ENCODE results near the gene CAMTA1. TPM values are rescaled to one million over a fixed set of nuclear protein-coding genes. Genes with fewer than 3 reads are reported as not detected.

CAMTA1 gene
- polyA plus RNA-seq, 1 donor (not counting 4 experiments of a cell fraction or from before 2014, with no cell fraction given): 51.4 TPM

DNA sequence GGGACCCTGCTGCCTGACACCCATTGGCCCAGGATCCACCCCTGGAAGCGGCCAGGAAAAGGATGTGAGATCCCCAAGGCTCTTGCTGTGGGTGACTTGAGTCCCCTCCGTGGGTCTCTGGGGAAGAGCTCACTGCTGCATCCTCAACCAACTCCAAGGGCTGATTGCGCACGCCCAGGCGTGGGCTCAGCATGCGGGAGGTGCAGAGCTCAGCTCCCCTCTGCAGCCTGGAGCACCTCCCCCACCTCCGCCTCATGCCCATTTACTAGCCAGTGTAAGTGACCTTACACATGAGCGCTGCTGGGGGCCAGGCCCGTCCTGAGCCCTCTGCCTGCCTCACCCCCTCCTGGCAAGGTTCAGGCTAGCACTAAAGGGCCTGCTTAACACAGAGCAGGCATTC, 847.4 kb downstream of the CAMTA1 start:
- Histone ChIP-seq H4K20me1 (ENCODE audit: control insufficient read depth, extremely low read depth, insufficient read depth, low read length) (no peaks in the 10 kb centered on the region), H3K36me3 (ENCODE audit: control insufficient read depth in 2 of 2, extremely low read depth in 1 of 2, insufficient read depth in 2 of 2, low read length in 2 of 2) (no peaks in the 10 kb centered on the region), H3K79me2 (ENCODE audit: control insufficient read depth, insufficient read depth, low read length) (no peaks in the 10 kb centered on the region), H3K4me3 (ENCODE audit: control insufficient read depth in 2 of 3, extremely low read depth in 1 of 3, insufficient read depth in 2 of 3, low read depth in 1 of 3, low read length in 3 of 3) (no peak overlapping the region), H3K4me2 (ENCODE audit: control insufficient read depth, extremely low read depth, insufficient read depth, low read depth, low read length) (no peak overlapping the region), H2AFZ (ENCODE audit: control insufficient read depth, low read length) (no peak overlapping the region), H3K27me3 (ENCODE audit: control insufficient read depth, extremely low read depth, insufficient read depth, low read length) (peaks cover 25% of the 10 kb centered on the region), H3K9me3 (ENCODE audit: control insufficient read depth, low read depth, low read length) (no peaks in the 10 kb centered on the region), H3K4me1 (ENCODE audit: control insufficient read depth, extremely low read depth, insufficient read depth, low read length) (no peaks in the 10 kb centered on the region), H3K9me1 (ENCODE audit: control insufficient read depth, extremely low read depth, insufficient read depth, low read length) (no peaks in the 10 kb centered on the region), H3K9ac (ENCODE audit: control insufficient read depth, extremely low read depth, insufficient read depth, low read length) (no peak overlapping the region), H3K27ac (ENCODE audit: control insufficient read depth, insufficient read depth, low read length) (no peak overlapping the region)
- TF ChIP-seq, protein P1, sequence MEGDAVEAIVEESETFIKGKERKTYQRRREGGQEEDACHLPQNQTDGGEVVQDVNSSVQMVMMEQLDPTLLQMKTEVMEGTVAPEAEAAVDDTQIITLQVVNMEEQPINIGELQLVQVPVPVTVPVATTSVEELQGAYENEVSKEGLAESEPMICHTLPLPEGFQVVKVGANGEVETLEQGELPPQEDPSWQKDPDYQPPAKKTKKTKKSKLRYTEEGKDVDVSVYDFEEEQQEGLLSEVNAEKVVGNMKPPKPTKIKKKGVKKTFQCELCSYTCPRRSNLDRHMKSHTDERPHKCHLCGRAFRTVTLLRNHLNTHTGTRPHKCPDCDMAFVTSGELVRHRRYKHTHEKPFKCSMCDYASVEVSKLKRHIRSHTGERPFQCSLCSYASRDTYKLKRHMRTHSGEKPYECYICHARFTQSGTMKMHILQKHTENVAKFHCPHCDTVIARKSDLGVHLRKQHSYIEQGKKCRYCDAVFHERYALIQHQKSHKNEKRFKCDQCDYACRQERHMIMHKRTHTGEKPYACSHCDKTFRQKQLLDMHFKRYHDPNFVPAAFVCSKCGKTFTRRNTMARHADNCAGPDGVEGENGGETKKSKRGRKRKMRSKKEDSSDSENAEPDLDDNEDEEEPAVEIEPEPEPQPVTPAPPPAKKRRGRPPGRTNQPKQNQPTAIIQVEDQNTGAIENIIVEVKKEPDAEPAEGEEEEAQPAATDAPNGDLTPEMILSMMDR (optimal IDR thresholded peaks at IDR 0.05 in 1 of 3, IDR thresholded peaks at IDR 0.05 in 1 of 3, conservative IDR thresholded peaks at IDR 0.05 in 1 of 3; ENCODE audit: extremely low read depth in 1 of 3, insufficient read depth in 2 of 3, low read length in 3 of 3): no peak
- TF ChIP-seq EZH2 (IDR thresholded peaks at IDR 0.05; ENCODE audit: low read length): no peak
- dilution Hi-C loops (cut with MboI; ENCODE audit: extremely low pct_ligation_motif_present, low sequenced_read_pairs): no loop called here
- FAIRE-seq (no peak), DNase-seq (ENCODE audit: low read depth, low spot score) (no peak)

DNA sequence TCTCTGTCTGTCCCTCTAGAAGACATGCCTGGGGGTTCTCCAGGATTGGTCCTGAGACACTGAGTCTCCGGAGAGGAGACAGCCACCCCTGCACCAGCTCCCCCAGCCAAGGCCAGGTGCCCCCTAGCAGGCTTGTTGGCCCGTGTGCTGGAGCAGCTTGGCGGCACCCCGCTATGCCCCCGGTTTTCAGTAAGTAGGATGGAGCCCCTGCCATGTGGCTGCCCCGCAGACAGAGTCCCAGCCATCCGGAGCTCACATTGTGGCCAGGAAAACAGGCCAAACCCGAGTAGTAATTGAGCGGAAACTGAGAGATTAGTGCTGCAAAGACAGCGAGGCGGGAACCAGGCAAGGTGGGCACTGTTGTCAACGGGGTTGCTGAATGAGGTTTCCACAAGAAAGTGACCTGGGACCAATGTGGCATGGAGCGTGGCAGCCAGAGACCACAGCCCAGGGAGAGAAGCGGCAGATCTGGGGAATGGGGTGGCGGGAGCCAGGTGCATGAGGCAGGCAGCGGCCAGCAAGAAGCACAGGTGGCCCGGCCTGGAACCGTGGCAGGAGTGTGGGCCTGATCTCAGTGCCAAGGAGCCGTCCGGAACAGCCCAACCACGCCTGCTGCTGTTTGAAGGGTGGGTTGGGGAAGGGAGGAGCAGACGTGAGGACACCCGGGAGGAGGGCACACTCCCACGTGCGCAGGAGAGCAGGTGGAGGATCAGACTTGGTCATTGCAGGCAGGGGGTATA, 848.4 kb downstream of the CAMTA1 start:
- Histone ChIP-seq H3K27me3 (ENCODE audit: control insufficient read depth, extremely low read depth, insufficient read depth, low read length) (peaks cover 18% of the 10 kb centered on the region), H3K4me2 (ENCODE audit: control insufficient read depth, extremely low read depth, insufficient read depth, low read depth, low read length) (no peak overlapping the region), H3K9me3 (ENCODE audit: control insufficient read depth, low read depth, low read length) (no peaks in the 10 kb centered on the region), H3K4me1 (ENCODE audit: control insufficient read depth, extremely low read depth, insufficient read depth, low read length) (no peaks in the 10 kb centered on the region), H3K4me3 (ENCODE audit: control insufficient read depth in 2 of 3, extremely low read depth in 1 of 3, insufficient read depth in 2 of 3, low read depth in 1 of 3, low read length in 3 of 3) (no peak overlapping the region), H3K9me1 (ENCODE audit: control insufficient read depth, extremely low read depth, insufficient read depth, low read length) (no peaks in the 10 kb centered on the region), H3K36me3 (ENCODE audit: control insufficient read depth in 2 of 2, extremely low read depth in 1 of 2, insufficient read depth in 2 of 2, low read length in 2 of 2) (no peaks in the 10 kb centered on the region), H2AFZ (ENCODE audit: control insufficient read depth, low read length) (no peak overlapping the region), H4K20me1 (ENCODE audit: control insufficient read depth, extremely low read depth, insufficient read depth, low read length) (no peaks in the 10 kb centered on the region), H3K9ac (ENCODE audit: control insufficient read depth, extremely low read depth, insufficient read depth, low read length) (no peak overlapping the region), H3K79me2 (ENCODE audit: control insufficient read depth, insufficient read depth, low read length) (no peaks in the 10 kb centered on the region), H3K27ac (ENCODE audit: control insufficient read depth, insufficient read depth, low read length) (no peak overlapping the region)
- FAIRE-seq: no peak
- TF ChIP-seq, protein P1 (optimal IDR thresholded peaks at IDR 0.05 in 1 of 3, IDR thresholded peaks at IDR 0.05 in 1 of 3, conservative IDR thresholded peaks at IDR 0.05 in 1 of 3; ENCODE audit: extremely low read depth in 1 of 3, insufficient read depth in 2 of 3, low read length in 3 of 3): no peak
- no peak for TF ChIP-seq EZH2 (IDR thresholded peaks at IDR 0.05; ENCODE audit: low read length)
- DNase-seq (ENCODE audit: low read depth, low spot score): no peak
- dilution Hi-C loops (cut with MboI; ENCODE audit: extremely low pct_ligation_motif_present, low sequenced_read_pairs): no loop called here

Measured in keratinocyte (primary cell).